DND-41 (cell line): ENCODE measurements around the gene OSBPL3.

ENCODE experiments used
- CTCF ChIP-seq: IDR thresholded peaks from 2 replicates; pipeline ENCODE4 v1.5.1; 2012; ENCODE audit warnings: borderline replicate concordance, low read length, moderate library complexity, mild to moderate bottlenecking; ENCODE audit not compliant: poor library complexity, severe bottlenecking; ENCODE audit errors: extremely low read depth
- EZH2 ChIP-seq: IDR thresholded peaks from 3 replicates; pipeline ENCODE4 v1.6.1; 2012; ENCODE audit warnings: borderline replicate concordance, low read depth, mild to moderate bottlenecking, moderate library complexity, low read length, inconsistent platforms; ENCODE audit not compliant: severe bottlenecking

- TF ChIP-seq CTCF (no peak), EZH2 (no peak)
Measured at GRCh38 chr7:24862461-24862860, 117.5 kb downstream of the OSBPL3 start.
